NB4 (cell line): ENCODE results near the gene TLR4.

ENCODE experiments used
- CTCF ChIP-seq: IDR thresholded peaks from one replicate; pipeline ENCODE4 v1.5.1; 2012; ENCODE audit warnings: low read depth, low read length
- MAX ChIP-seq: IDR thresholded peaks from 2 replicates; pipeline ENCODE4 v1.6.1; 2011; ENCODE audit warnings: low read depth, low read length
- POLR2A ChIP-seq: IDR thresholded peaks from 2 replicates; pipeline ENCODE4 v1.6.1; 2011; ENCODE audit warnings: mild to moderate bottlenecking; ENCODE audit not compliant: insufficient read length; ENCODE audit errors: extremely low read depth

DNA sequence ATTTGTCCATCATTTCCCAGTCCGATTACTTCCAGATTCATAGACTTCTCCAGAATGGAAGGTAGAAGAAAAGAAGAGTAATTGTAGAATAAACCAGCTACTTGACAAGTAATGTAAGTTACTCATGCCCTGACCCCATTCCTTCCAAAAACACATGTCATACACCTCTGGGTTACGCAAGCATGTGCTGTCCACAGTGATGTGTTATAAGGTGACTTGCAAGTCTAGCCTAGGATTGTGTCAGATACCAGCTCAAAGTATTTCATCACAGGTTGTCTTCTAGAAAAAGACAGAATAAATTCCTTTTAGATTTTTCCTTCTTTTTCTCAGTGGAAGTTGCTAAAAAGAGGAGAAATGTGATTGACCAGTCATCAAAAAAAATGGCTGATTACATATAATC, 8.0 kb upstream of the TLR4 start:
- TF ChIP-seq CTCF (no peak), POLR2A (no peak), MAX (no peak)
